GM23338 (cell line): ENCODE measurements around the gene FAM241B. TPM values are rescaled to one million over a fixed set of nuclear protein-coding genes. Genes with fewer than 3 reads are reported as not detected.

Experiments
- ATAC-seq: fragments of 200-7000 bp; cut with Tn5 transposase; 3 replicates; pipeline ENCODE4 v1.9.1; 2020
- DNase-seq: peaks from one replicate; pipeline ENCODE4 v3.0.0-alpha.2; 2015; ENCODE audit warnings: low spot score
- H2AFZ ChIP-seq: fragments of 200-600 bp; sonication (generic); 2 replicates; pipeline ENCODE4 v1.8.0; 2016; ENCODE audit warnings: antibody characterized with exemption, mild to moderate bottlenecking, moderate library complexity
- H3F3A ChIP-seq: fragments of 200-600 bp; sonication (generic); replicated peaks from 2 replicates; pipeline ENCODE4 v1.8.0; 2017; ENCODE audit warnings: antibody characterized with exemption, mixed run types, low read depth
- H3K27ac ChIP-seq: fragments of 200-600 bp; sonication (generic); 2 replicates; pipeline ENCODE4 v1.6.1; 2016; ENCODE audit warnings: low read depth
- H3K27me3 ChIP-seq: fragments of 200-600 bp; sonication (generic); 2 replicates; pipeline ENCODE4 v1.8.0; 2016; ENCODE audit warnings: mild to moderate bottlenecking, mixed run types, moderate library complexity; ENCODE audit not compliant: insufficient read depth
- H3K36me3 ChIP-seq: fragments of 200-600 bp; sonication (generic); 2 replicates; pipeline ENCODE4 v1.8.0; 2016; ENCODE audit warnings: mild to moderate bottlenecking; ENCODE audit not compliant: insufficient read depth
- H3K4me1 ChIP-seq: fragments of 200-600 bp; sonication (generic); 2 replicates; pipeline ENCODE4 v1.8.0; 2016; ENCODE audit warnings: mild to moderate bottlenecking, moderate library complexity; ENCODE audit not compliant: insufficient read depth
- H3K4me2 ChIP-seq: fragments of 200-600 bp; sonication (generic); 2 replicates; pipeline ENCODE4 v1.7.1; 2017; ENCODE audit warnings: mixed run types
- H3K4me3 ChIP-seq: fragments of 200-600 bp; sonication (generic); 2 replicates; pipeline ENCODE4 v1.6.1; 2016; ENCODE audit warnings: mixed run types
- H3K79me2 ChIP-seq: fragments of 200-600 bp; sonication (generic); replicated peaks from 2 replicates; pipeline ENCODE4 v1.8.0; 2017; ENCODE audit warnings: mild to moderate bottlenecking; ENCODE audit not compliant: insufficient read depth
- H3K9me2 ChIP-seq: fragments of 200-600 bp; sonication (generic); 2 replicates; pipeline ENCODE4 v1.8.0; 2017; ENCODE audit not compliant: insufficient read depth
- H4K20me1 ChIP-seq: fragments of 200-600 bp; sonication (generic); replicated peaks from 2 replicates; pipeline ENCODE4 v1.8.0; 2017; ENCODE audit warnings: mild to moderate bottlenecking; ENCODE audit not compliant: insufficient read depth
- H3K27ac Mint-ChIP-seq: 2 replicates; pipeline ENCODE4 v1.8.0; 2020; ENCODE audit warnings: inconsistent platforms, mild to moderate bottlenecking, moderate library complexity, mixed read lengths
- H3K27me3 Mint-ChIP-seq: 3 replicates; pipeline ENCODE4 v1.8.0; 2022; ENCODE audit warnings: low read depth, mild to moderate bottlenecking, moderate library complexity, mixed read lengths, inconsistent platforms; ENCODE audit not compliant: insufficient read depth, poor library complexity
- H3K36me3 Mint-ChIP-seq: 3 replicates; pipeline ENCODE4 v1.8.0; 2021; ENCODE audit warnings: low read depth, mild to moderate bottlenecking, inconsistent platforms, moderate library complexity, mixed read lengths
- H3K4me1 Mint-ChIP-seq: 3 replicates; pipeline ENCODE4 v1.8.0; 2020; ENCODE audit warnings: mild to moderate bottlenecking, inconsistent platforms, mixed read lengths
- H3K4me3 Mint-ChIP-seq: 3 replicates; pipeline ENCODE4 v1.8.0; 2021; ENCODE audit warnings: moderate library complexity, mild to moderate bottlenecking, inconsistent platforms, mixed read lengths
- H3K9me3 Mint-ChIP-seq: 3 replicates; pipeline ENCODE4 v1.8.0; 2020; ENCODE audit warnings: moderate library complexity, mild to moderate bottlenecking, inconsistent platforms, mixed read lengths
- CREB1 ChIP-seq: fragments of 250-450 bp; sonication (Bioruptor Pico); IDR thresholded peaks from 2 replicates; pipeline ENCODE4 v1.5.0; 2020; ENCODE audit warnings: low read depth, mild to moderate bottlenecking, moderate library complexity
- EZH2 ChIP-seq: fragments of 200-600 bp; sonication (generic); IDR thresholded peaks from one replicate; pipeline ENCODE4 v1.8.0; 2017; ENCODE audit warnings: antibody characterized with exemption, mild to moderate bottlenecking, low read depth; ENCODE audit not compliant: unreplicated experiment
- EZH2phosphoT487 ChIP-seq: fragments of 200-600 bp; sonication (generic); IDR thresholded peaks from one replicate; pipeline ENCODE4 v1.8.1; 2018; ENCODE audit warnings: antibody characterized with exemption; ENCODE audit not compliant: unreplicated experiment
- NANOG ChIP-seq: IDR thresholded peaks from 2 replicates; pipeline ENCODE4 v1.6.1; 2016; ENCODE audit warnings: antibody characterized with exemption, borderline replicate concordance
- ZNF114 ChIP-seq: fragments of 250-450 bp; sonication (Bioruptor Pico); IDR thresholded peaks from 2 replicates; pipeline ENCODE4 v1.5.0; 2020; ENCODE audit warnings: mild to moderate bottlenecking, moderate library complexity
- polyA plus RNA-seq: library from polyadenylated mRNA; unstranded; fragments of >200 nt; fragmentation: Nextera tagmentation; extraction: Ambion mirVana; gene quantifications from 2 replicates; pipeline ENCODE4 v1.2.1, GENCODE V29; 2016
- total RNA-seq: library from RNA; depleted of rRNA; stranded (reverse); fragments of >200 nt; shearing (Covaris generic); gene quantifications from 2 replicates; pipeline ENCODE4 v1.2.3, GENCODE V29; 2014
- TF ChIP-seq, protein P1 (sequence below), 2 experiments: fragments of 200-600 bp in 1 of 2; sonication (generic) in 1 of 2; conservative IDR thresholded peaks; 2 replicates each; pipeline versions ENCODE4 v1.5.1 to v1.6.1; 2016 to 2017; ENCODE audit warnings: antibody characterized with exemption in 2 of 2, low read depth in 2 of 2, mild to moderate bottlenecking in 2 of 2, moderate library complexity in 1 of 2
- TF ChIP-seq, protein P2 (sequence below): IDR thresholded peaks from one replicate; pipeline ENCODE4 v1.6.1; 2018; ENCODE audit warnings: antibody characterized with exemption; ENCODE audit not compliant: unreplicated experiment
- TF ChIP-seq, protein P3 (sequence below): IDR thresholded peaks from 2 replicates; pipeline ENCODE4 v1.6.1; 2016; ENCODE audit warnings: antibody characterized with exemption

FAM241B gene
- total and polyA plus RNA-seq, 2 experiments from 2014 or later = 6.7 to 28.3 TPM

DNA sequence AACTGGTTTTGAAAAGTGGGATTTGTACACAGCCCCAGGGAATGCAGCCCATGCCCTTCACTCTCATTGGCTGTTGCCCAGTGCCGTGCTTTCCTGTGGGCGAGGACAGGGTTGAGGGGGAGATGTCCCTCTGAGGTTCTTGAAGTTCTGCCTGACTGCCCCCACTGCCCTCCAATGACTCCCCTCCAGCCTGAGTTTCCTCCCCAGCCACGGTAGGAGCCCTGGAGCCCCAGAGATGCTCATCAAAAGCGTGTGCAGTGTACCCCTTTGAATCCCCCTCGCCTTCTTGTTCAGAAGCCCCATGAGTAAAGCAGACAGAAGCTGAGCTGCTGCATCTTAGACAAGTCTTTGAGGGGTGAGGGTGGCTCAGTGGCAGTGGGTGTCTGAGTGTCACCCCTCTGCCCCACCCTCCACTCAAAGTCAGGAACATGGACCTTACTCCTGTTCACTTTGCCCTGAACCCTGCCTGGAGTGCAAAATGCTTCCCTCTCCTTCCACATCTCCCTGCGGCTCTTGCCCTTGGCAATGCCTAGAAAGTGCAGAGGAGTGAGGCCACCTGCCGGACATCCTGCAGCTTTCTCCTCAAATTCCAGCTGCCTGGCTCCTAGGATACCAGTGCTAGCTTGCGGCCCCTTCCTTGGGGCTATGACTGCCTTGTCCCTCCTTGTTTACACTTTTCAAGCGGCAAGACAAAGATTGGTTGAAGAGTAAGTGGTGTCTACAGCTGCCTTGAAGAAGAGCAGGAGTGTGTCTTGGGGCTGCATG, 19.9 kb downstream of the FAM241B start:
- DNase-seq = peak; percentile 48
- H3K27me3 Mint-ChIP-seq = peaks cover 9% of the 10 kb centered on the region
- H3K4me1 Mint-ChIP-seq = peaks cover 33% of the 10 kb centered on the region

DNA sequence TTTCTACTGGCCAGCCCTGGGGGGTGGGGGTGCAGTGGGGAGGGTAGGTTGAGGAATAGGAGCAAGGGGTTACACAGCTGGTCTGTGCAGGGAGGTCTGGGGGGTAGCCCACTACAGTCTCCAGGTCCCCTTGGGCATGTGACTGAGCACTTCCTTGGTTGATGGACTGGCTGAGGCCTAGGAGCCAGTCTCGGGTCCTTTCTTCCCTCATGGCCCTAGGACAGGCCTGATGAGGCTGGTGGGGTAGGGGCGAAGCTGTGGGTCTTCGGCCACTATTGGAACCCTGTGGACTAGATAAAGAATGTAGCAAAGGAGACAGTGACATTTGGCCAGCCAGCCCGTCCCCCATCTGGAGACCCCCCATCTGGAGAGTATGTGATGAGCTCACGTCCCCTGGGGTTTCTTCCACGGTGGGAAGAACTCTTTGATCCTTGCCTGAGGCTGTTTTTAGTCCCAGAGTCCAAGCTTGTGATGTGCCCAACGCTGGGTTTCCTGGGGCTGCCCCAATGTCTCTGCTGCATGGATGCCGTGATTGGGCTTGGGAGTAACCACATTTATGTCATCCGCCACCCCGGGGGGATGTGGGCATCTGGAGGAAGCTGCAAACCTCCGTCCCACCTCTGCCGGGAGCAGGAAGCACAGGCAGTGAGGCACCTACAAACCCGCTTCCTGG, 20.7 kb downstream of the FAM241B start:
- no peak overlapping the region for H3K4me3 Mint-ChIP-seq
- no peak overlapping the region for H3K27ac Mint-ChIP-seq
- TF ChIP-seq, protein P1, sequence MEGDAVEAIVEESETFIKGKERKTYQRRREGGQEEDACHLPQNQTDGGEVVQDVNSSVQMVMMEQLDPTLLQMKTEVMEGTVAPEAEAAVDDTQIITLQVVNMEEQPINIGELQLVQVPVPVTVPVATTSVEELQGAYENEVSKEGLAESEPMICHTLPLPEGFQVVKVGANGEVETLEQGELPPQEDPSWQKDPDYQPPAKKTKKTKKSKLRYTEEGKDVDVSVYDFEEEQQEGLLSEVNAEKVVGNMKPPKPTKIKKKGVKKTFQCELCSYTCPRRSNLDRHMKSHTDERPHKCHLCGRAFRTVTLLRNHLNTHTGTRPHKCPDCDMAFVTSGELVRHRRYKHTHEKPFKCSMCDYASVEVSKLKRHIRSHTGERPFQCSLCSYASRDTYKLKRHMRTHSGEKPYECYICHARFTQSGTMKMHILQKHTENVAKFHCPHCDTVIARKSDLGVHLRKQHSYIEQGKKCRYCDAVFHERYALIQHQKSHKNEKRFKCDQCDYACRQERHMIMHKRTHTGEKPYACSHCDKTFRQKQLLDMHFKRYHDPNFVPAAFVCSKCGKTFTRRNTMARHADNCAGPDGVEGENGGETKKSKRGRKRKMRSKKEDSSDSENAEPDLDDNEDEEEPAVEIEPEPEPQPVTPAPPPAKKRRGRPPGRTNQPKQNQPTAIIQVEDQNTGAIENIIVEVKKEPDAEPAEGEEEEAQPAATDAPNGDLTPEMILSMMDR (conservative IDR thresholded peaks at IDR 0.05; ENCODE audit: low read depth in 2 of 2) = no peak
- TF ChIP-seq, protein P2, sequence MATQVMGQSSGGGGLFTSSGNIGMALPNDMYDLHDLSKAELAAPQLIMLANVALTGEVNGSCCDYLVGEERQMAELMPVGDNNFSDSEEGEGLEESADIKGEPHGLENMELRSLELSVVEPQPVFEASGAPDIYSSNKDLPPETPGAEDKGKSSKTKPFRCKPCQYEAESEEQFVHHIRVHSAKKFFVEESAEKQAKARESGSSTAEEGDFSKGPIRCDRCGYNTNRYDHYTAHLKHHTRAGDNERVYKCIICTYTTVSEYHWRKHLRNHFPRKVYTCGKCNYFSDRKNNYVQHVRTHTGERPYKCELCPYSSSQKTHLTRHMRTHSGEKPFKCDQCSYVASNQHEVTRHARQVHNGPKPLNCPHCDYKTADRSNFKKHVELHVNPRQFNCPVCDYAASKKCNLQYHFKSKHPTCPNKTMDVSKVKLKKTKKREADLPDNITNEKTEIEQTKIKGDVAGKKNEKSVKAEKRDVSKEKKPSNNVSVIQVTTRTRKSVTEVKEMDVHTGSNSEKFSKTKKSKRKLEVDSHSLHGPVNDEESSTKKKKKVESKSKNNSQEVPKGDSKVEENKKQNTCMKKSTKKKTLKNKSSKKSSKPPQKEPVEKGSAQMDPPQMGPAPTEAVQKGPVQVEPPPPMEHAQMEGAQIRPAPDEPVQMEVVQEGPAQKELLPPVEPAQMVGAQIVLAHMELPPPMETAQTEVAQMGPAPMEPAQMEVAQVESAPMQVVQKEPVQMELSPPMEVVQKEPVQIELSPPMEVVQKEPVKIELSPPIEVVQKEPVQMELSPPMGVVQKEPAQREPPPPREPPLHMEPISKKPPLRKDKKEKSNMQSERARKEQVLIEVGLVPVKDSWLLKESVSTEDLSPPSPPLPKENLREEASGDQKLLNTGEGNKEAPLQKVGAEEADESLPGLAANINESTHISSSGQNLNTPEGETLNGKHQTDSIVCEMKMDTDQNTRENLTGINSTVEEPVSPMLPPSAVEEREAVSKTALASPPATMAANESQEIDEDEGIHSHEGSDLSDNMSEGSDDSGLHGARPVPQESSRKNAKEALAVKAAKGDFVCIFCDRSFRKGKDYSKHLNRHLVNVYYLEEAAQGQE = no peak
- TF ChIP-seq, protein P3, sequence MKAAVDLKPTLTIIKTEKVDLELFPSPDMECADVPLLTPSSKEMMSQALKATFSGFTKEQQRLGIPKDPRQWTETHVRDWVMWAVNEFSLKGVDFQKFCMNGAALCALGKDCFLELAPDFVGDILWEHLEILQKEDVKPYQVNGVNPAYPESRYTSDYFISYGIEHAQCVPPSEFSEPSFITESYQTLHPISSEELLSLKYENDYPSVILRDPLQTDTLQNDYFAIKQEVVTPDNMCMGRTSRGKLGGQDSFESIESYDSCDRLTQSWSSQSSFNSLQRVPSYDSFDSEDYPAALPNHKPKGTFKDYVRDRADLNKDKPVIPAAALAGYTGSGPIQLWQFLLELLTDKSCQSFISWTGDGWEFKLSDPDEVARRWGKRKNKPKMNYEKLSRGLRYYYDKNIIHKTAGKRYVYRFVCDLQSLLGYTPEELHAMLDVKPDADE = no peak
- TF ChIP-seq NANOG (no peak), EZH2phosphoT487 (no peak), CREB1 (CRISPR knock-in tag) (no peak), EZH2 (no peak)

More for the DNA sequence above, 19.9 kb downstream of the FAM241B start:
- no peaks in the 10 kb centered on the region for H3K79me2 ChIP-seq
- ATAC-seq = peak; percentile 59
- H4K20me1 ChIP-seq = no peaks in the 10 kb centered on the region
- H3F3A ChIP-seq = no peaks in the 10 kb centered on the region
- Mint-ChIP-seq H3K4me3 (no peak overlapping the region), H3K36me3 (no peaks in the 10 kb centered on the region), H3K27ac (no peak overlapping the region), H3K9me3 (peaks cover 9% of the 10 kb centered on the region)
- H3K9me2 ChIP-seq = no peaks in the 10 kb centered on the region
- no peaks in the 10 kb centered on the region for H3K27me3 ChIP-seq
- H2AFZ ChIP-seq = no peak overlapping the region
- no peaks in the 10 kb centered on the region for H3K36me3 ChIP-seq
- H3K4me3 ChIP-seq = no peak overlapping the region
- no peak overlapping the region for H3K27ac ChIP-seq
- no peak overlapping the region for H3K4me2 ChIP-seq
- peaks cover 5% of the 10 kb centered on the region for H3K4me1 ChIP-seq
- no peak for TF ChIP-seq ZNF114 (CRISPR knock-in tag)
- TF ChIP-seq, protein P1 (conservative IDR thresholded peaks at IDR 0.05; ENCODE audit: low read depth in 2 of 2) = peak; percentile 21 to 46; a peak in 3 of 4 replicates

More for the DNA sequence above, 20.7 kb downstream of the FAM241B start:
- Mint-ChIP-seq H3K27me3 (peaks cover 9% of the 10 kb centered on the region), H3K9me3 (peaks cover 9% of the 10 kb centered on the region), H3K36me3 (no peaks in the 10 kb centered on the region), H3K4me1 (peaks cover 33% of the 10 kb centered on the region)
- no peaks in the 10 kb centered on the region for H4K20me1 ChIP-seq
- no peaks in the 10 kb centered on the region for H3K9me2 ChIP-seq
- H3K27ac ChIP-seq = no peak overlapping the region
- DNase-seq (no peak), ATAC-seq (no peak)
- no peaks in the 10 kb centered on the region for H3F3A ChIP-seq
- no peaks in the 10 kb centered on the region for H3K36me3 ChIP-seq
- peaks cover 5% of the 10 kb centered on the region for H3K4me1 ChIP-seq
- no peak overlapping the region for H3K4me3 ChIP-seq
- H2AFZ ChIP-seq = no peak overlapping the region
- no peaks in the 10 kb centered on the region for H3K79me2 ChIP-seq
- no peak overlapping the region for H3K4me2 ChIP-seq
- no peaks in the 10 kb centered on the region for H3K27me3 ChIP-seq
